NCI-H2171 (cell line): ENCODE results near the gene PCDHA11.
"Not testable (repeated sequence)": the region's sequence is repeated elsewhere in the genome, so short reads cannot be mapped to it uniquely, and the experiment has no call there.

Source experiments
- DNase-seq: peaks from one replicate; lab custom pipeline; 2025; lab: John Stamatoyannopoulos, UW

PCDHA11 gene

GRCh38 chr5:140849831-140850634, 18.7 kb upstream of the PCDHA11 start:
- not testable (repeated sequence) for DNase-seq

GRCh38 chr5:140855772-140856674, 12.7 kb upstream of the PCDHA11 start, which contains the start of gene PCDHA10:
Gene PCDHA10 (plus strand): TSS chr5:140855897. CDS start chr5:140856049, 152 bp downstream.
- DNase-seq: no peak

- DNase-seq: no peak
These were observed 11.4 kb upstream of the PCDHA11 start for GRCh38 chr5:140857177-140857986.

- DNase-seq: no peak
These were observed 10.8 kb upstream of the PCDHA11 start for GRCh38 chr5:140857987-140858240.

GRCh38 chr5:140862441-140863295, 6.1 kb upstream of the PCDHA11 start:
- no peak for DNase-seq

GRCh38 chr5:140869555-140869886, 764 bp downstream of the PCDHA11 start:
- DNase-seq: no peak

GRCh38 chr5:140870221-140871201, 1.8 kb downstream of the PCDHA11 start:
- no peak for DNase-seq

- DNase-seq: no peak
These were observed 6.6 kb downstream of the PCDHA11 start, which contains the start of gene PCDHA12 for GRCh38 chr5:140875085-140876065. Gene PCDHA12 (plus strand): TSS chr5:140875308. CDS start chr5:140875473, 165 bp downstream.

- not testable (repeated sequence) for DNase-seq
These were observed 7.9 kb downstream of the PCDHA11 start for GRCh38 chr5:140876541-140877261.

GRCh38 chr5:140877262-140877581, 8.5 kb downstream of the PCDHA11 start:
- no peak for DNase-seq

GRCh38 chr5:140881889-140882590, 13.3 kb downstream of the PCDHA11 start, which contains the start of gene PCDHA13:
Gene PCDHA13 (plus strand): TSS chr5:140882124. CDS start chr5:140882269, 145 bp downstream.
- no peak for DNase-seq

GRCh38 chr5:140882591-140882899, 13.8 kb downstream of the PCDHA11 start:
- no peak for DNase-seq

GRCh38 chr5:140883373-140883772, 14.6 kb downstream of the PCDHA11 start:
- no peak for DNase-seq

GRCh38 chr5:140883927-140884697, 15.4 kb downstream of the PCDHA11 start:
- no peak for DNase-seq

GRCh38 chr5:140916325-140916724, 47.6 kb downstream of the PCDHA11 start:
- no peak for DNase-seq
